Neural progenitor cell (in vitro differentiated cells): ENCODE results near the gene KIAA0825.

Source experiments
- EZH2 ChIP-seq: fragments of 200-600 bp; sonication (generic); IDR thresholded peaks from 2 replicates; pipeline ENCODE4 v1.6.1; 2017; ENCODE audit warnings: antibody characterized with exemption, mild to moderate bottlenecking, moderate library complexity
- EZH2phosphoT487 ChIP-seq: fragments of 200-600 bp; sonication (generic); IDR thresholded peaks from 2 replicates; pipeline ENCODE4 v1.6.1; 2017; ENCODE audit warnings: antibody characterized with exemption
- TF ChIP-seq, protein P1 (sequence below): fragments of 200-600 bp; sonication (generic); IDR thresholded peaks from 2 replicates; pipeline ENCODE4 v1.5.1; 2017; ENCODE audit warnings: antibody characterized with exemption, mild to moderate bottlenecking

DNA sequence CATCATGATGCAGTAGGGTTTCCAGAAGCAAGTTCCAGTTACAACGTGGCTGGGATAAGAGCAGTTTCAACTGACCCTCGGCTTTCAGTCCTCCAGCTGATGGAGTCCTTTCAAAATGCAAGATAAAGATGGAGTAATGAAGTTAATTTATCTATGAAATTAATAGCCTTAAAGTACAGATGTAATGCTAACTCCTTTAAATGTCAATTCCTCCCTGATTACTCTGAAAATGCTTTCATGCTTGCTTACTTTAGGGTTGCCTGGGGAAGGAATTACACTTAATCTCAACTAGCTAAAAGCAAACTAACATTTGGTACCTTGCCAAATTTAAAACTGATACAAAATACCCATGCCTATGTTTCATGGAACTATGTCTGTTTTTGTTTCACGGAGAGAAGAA is 178.4 kb downstream of the KIAA0825 start:
- TF ChIP-seq EZH2 (no peak), EZH2phosphoT487 (no peak)
- TF ChIP-seq, protein P1, sequence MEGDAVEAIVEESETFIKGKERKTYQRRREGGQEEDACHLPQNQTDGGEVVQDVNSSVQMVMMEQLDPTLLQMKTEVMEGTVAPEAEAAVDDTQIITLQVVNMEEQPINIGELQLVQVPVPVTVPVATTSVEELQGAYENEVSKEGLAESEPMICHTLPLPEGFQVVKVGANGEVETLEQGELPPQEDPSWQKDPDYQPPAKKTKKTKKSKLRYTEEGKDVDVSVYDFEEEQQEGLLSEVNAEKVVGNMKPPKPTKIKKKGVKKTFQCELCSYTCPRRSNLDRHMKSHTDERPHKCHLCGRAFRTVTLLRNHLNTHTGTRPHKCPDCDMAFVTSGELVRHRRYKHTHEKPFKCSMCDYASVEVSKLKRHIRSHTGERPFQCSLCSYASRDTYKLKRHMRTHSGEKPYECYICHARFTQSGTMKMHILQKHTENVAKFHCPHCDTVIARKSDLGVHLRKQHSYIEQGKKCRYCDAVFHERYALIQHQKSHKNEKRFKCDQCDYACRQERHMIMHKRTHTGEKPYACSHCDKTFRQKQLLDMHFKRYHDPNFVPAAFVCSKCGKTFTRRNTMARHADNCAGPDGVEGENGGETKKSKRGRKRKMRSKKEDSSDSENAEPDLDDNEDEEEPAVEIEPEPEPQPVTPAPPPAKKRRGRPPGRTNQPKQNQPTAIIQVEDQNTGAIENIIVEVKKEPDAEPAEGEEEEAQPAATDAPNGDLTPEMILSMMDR, result no peak
